ENCODE data around the gene PLEKHB2. TPM values are rescaled to one million over a fixed set of nuclear protein-coding genes. Genes with fewer than 3 reads are reported as not detected.
"Not testable (repeated sequence)": the region's sequence is repeated elsewhere in the genome, so short reads cannot be mapped to it uniquely, and the experiment has no call there.

Gene PLEKHB2
- total RNA-seq, 2 experiments from 2014 or later, result 23.4 to 38.3 TPM

DNA sequence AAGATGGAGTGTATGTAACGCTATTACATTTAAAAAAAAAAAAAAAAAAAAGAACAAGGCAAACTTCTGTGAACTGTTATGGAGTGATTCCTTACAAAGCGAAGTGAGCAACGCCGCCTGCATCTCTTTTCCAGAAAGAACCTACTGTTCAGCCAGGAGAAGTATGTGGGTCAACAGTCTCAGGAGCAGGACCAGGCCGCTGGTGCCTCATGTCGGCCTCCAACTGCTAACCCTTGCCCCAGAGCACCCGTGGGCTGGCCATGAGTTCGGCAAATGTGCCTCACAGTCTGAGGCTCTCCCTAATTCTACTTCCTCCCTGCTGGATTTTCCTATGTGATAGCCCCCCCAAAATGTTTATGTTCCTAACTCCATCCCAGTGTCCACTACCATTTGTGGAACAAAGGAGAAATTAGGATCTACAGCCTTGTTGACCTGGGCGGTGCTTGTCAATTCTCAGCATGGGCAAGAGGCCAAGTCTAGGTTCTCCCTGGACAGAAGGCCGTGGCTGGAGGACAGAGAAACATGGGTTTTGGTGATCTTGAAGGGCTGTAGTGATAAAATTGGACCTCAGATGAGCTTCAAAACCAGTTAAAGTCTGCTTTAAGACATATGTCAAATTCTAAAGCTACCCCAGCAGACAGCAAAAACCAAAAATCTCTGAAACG lies 27.8 kb upstream of the PLEKHB2 start:
- TF ChIP-seq CTCF (conservative IDR thresholded peaks at IDR 0.05; ENCODE audit: low read length), result no peak
- H3K4me1 ChIP-seq (ENCODE audit: insufficient read depth, low read length, poor library complexity, severe bottlenecking), result no peaks in the 10 kb centered on the region
- no peaks in the 10 kb centered on the region for H3K9me3 ChIP-seq (ENCODE audit: low read length)
- no peak overlapping the region for H3K27ac ChIP-seq (ENCODE audit: low read depth, low read length, poor library complexity, severe bottlenecking)
- DNase-seq (ENCODE audit: low spot score), result no peak
- intact Hi-C loops (cut with micrococcal nuclease; ENCODE audit: unreplicated experiment), result no loop called here
- no TSS peak for BruUV-seq (replicated peaks)
- peaks cover 36% of the 10 kb centered on the region for H3K79me2 ChIP-seq (ENCODE audit: insufficient read depth, low read depth, low read length)
- peaks cover 9% of the 10 kb centered on the region; the same call in 1 of the 2 replicates for H4K20me1 ChIP-seq (ENCODE audit: insufficient read depth, low read length)
- peaks cover 97% of the 10 kb centered on the region for H3K36me3 ChIP-seq (ENCODE audit: insufficient read depth, low read length)
- no peak overlapping the region for H3K4me2 ChIP-seq (ENCODE audit: low read length)
- ChIA-PET CTCF (ENCODE audit: unreplicated experiment) (no interaction called here), POLR2A (no interaction called here)
- no peak overlapping the region for H2AFZ ChIP-seq (ENCODE audit: low read length)
- H3K9me2 ChIP-seq (ENCODE audit: insufficient read depth, low read length), result no peaks in the 10 kb centered on the region
- no peak overlapping the region for H3K4me3 ChIP-seq (ENCODE audit: low read depth, low read length, poor library complexity, severe bottlenecking)

GRCh38 chr2:131077966-131078365 lies 27.2 kb upstream of the PLEKHB2 start:
- Histone ChIP-seq H3K27ac (ENCODE audit: low read depth, low read length, poor library complexity, severe bottlenecking) (no peak overlapping the region), H2AFZ (ENCODE audit: low read length) (no peak overlapping the region), H3K9me3 (ENCODE audit: low read length) (no peaks in the 10 kb centered on the region), H3K79me2 (ENCODE audit: insufficient read depth, low read depth, low read length) (peaks cover 43% of the 10 kb centered on the region), H4K20me1 (ENCODE audit: insufficient read depth, low read length) (peaks cover 9% of the 10 kb centered on the region; the same call in 1 of the 2 replicates), H3K36me3 (ENCODE audit: insufficient read depth, low read length) (peaks cover 98% of the 10 kb centered on the region), H3K4me3 (ENCODE audit: low read depth, low read length, poor library complexity, severe bottlenecking) (no peak overlapping the region), H3K9me2 (ENCODE audit: insufficient read depth, low read length) (no peaks in the 10 kb centered on the region), H3K4me2 (ENCODE audit: low read length) (no peak overlapping the region), H3K4me1 (ENCODE audit: insufficient read depth, low read length, poor library complexity, severe bottlenecking) (no peaks in the 10 kb centered on the region)
- no peak for TF ChIP-seq EZH2phosphoT487 (IDR thresholded peaks at IDR 0.05; ENCODE audit: borderline replicate concordance, low read depth, low read length)
- TF ChIP-seq CTCF (conservative IDR thresholded peaks at IDR 0.05; ENCODE audit: low read length), result no peak
- BruUV-seq (replicated peaks), result no TSS peak
- POLR2A ChIA-PET, result no interaction called here
- intact Hi-C loops (cut with micrococcal nuclease; ENCODE audit: unreplicated experiment), result no loop called here
- no peak for DNase-seq (ENCODE audit: low spot score)
- CTCF ChIA-PET (ENCODE audit: unreplicated experiment), result no interaction called here

GRCh38 chr2:131079931-131080330 lies 25.2 kb upstream of the PLEKHB2 start:
- H3K27ac ChIP-seq (ENCODE audit: low read depth, low read length, poor library complexity, severe bottlenecking); H3K4me1 ChIP-seq (ENCODE audit: insufficient read depth, low read length, poor library complexity, severe bottlenecking); CTCF ChIA-PET (ENCODE audit: unreplicated experiment); BruUV-seq (replicated peaks); H3K9me2 ChIP-seq (ENCODE audit: insufficient read depth, low read length); H3K4me2 ChIP-seq (ENCODE audit: low read length); intact Hi-C loops (cut with micrococcal nuclease; ENCODE audit: unreplicated experiment); POLR2A ChIA-PET; H2AFZ ChIP-seq (ENCODE audit: low read length); H3K4me3 ChIP-seq (ENCODE audit: low read depth, low read length, poor library complexity, severe bottlenecking); DNase-seq (ENCODE audit: low spot score); H3K9me3 ChIP-seq (ENCODE audit: low read length): not testable (repeated sequence)
- peaks cover 98% of the 10 kb centered on the region for H3K36me3 ChIP-seq (ENCODE audit: insufficient read depth, low read length)
- H4K20me1 ChIP-seq (ENCODE audit: insufficient read depth, low read length), result peaks cover 12% of the 10 kb centered on the region
- H3K79me2 ChIP-seq (ENCODE audit: insufficient read depth, low read depth, low read length), result peaks cover 61% of the 10 kb centered on the region

Data from OCI-LY7 (cell line).